IMR-90 (cell line): Measurements from ENCODE around the gene ELFN2. TPM values are rescaled to one million over a fixed set of nuclear protein-coding genes. Genes with fewer than 3 reads are reported as not detected.
A peak's percentile ranks its signal among the peaks of the same experiment; 100 is the strongest.

Experiments used
- ATAC-seq: fragments of 200-7000 bp; cut with Tn5 transposase; 2 replicates; pipeline ENCODE4 v1.9.1; 2020; ENCODE audit warnings: low read depth, mild to moderate bottlenecking, moderate library complexity
- BruUV-seq: library from RNA; stranded (reverse); fragments of 400-500 nt; replicated peaks from 2 replicates; lab custom pipeline; 2021; lab: Mats Ljungman, UMichigan
- CTCF ChIA-PET: fragments of 300-600 bp; formaldehyde crosslinking; extraction: SDS; loops from one replicate; lab custom pipeline; 2021; ENCODE audit warnings: antibody characterized with exemption; lab: Yijun Ruan, JAX
- POLR2A ChIA-PET: fragments of 300-600 bp; sonication (Branson Sonifier 250); formaldehyde crosslinking; loops from one replicate; lab custom pipeline; 2022; ENCODE audit warnings: antibody characterized with exemption; ENCODE audit not compliant: unreplicated experiment; lab: Charles Lee
- DNase-seq: peaks from one replicate; pipeline ENCODE4 v3.0.0; 2013
- H2AFZ ChIP-seq: replicated peaks from 2 replicates; pipeline ENCODE3; 2013; ENCODE audit warnings: low read length, mild to moderate bottlenecking; ENCODE audit not compliant: poor library complexity
- H2AK5ac ChIP-seq: 2 replicates; pipeline ENCODE4 v1.6.1; 2013; ENCODE audit warnings: low read depth, low read length, inconsistent platforms
- H2AK9ac ChIP-seq: replicated peaks from 2 replicates; pipeline ENCODE3; 2013; ENCODE audit warnings: mild to moderate bottlenecking, low read depth, low read length, moderate library complexity; ENCODE audit not compliant: poor library complexity
- H2BK120ac ChIP-seq: 2 replicates; pipeline ENCODE4 v1.6.1; 2013; ENCODE audit warnings: low read depth, low read length, inconsistent platforms
- H2BK15ac ChIP-seq: 3 replicates; pipeline ENCODE4 v1.6.1; 2013; ENCODE audit warnings: low read depth, low read length, inconsistent platforms
- H2BK20ac ChIP-seq: 2 replicates; pipeline ENCODE4 v1.6.1; 2013; ENCODE audit warnings: low read depth, mild to moderate bottlenecking, inconsistent platforms, low read length, moderate library complexity
- H2BK5ac ChIP-seq: 2 replicates; pipeline ENCODE4 v1.6.1; 2013; ENCODE audit warnings: mild to moderate bottlenecking, low read depth, low read length, inconsistent platforms; ENCODE audit not compliant: poor library complexity, severe bottlenecking
- H3K14ac ChIP-seq: replicated peaks from 2 replicates; pipeline ENCODE4 v1.6.1; 2013; ENCODE audit warnings: low read depth, low read length, inconsistent platforms
- H3K18ac ChIP-seq: 2 replicates; pipeline ENCODE4 v1.6.1; 2013; ENCODE audit warnings: low read depth, low read length, control low read depth
- H3K23ac ChIP-seq: 2 replicates; pipeline ENCODE4 v1.6.1; 2013; ENCODE audit warnings: low read depth, low read length, inconsistent platforms
- H3K27ac ChIP-seq: 2 replicates; pipeline ENCODE4 v1.5.1; 2013; ENCODE audit warnings: mild to moderate bottlenecking, control low read depth, low read length; ENCODE audit not compliant: insufficient read depth
- H3K27me3 ChIP-seq: 2 replicates; pipeline ENCODE4 v1.6.1; 2013; ENCODE audit warnings: low read length; ENCODE audit not compliant: control insufficient read depth, insufficient read depth
- H3K36me3 ChIP-seq: 2 replicates; pipeline ENCODE4 v1.6.1; 2013; ENCODE audit warnings: low read length, mixed read lengths; ENCODE audit not compliant: control insufficient read depth, insufficient read depth
- H3K4ac ChIP-seq: 2 replicates; pipeline ENCODE4 v1.6.1; 2013; ENCODE audit warnings: low read depth, low read length, inconsistent platforms
- H3K4me1 ChIP-seq: 2 replicates; pipeline ENCODE4 v1.6.1; 2013; ENCODE audit warnings: low read length, mixed read lengths; ENCODE audit not compliant: control insufficient read depth, insufficient read depth
- H3K4me2 ChIP-seq: 2 replicates; pipeline ENCODE4 v1.6.1; 2013; ENCODE audit warnings: low read depth, mild to moderate bottlenecking, control low read depth, low read length, moderate library complexity
- H3K4me3 ChIP-seq: 2 replicates; pipeline ENCODE4 v1.5.1; 2013; ENCODE audit warnings: low read depth, mild to moderate bottlenecking, control low read depth, low read length, moderate library complexity; ENCODE audit not compliant: insufficient read depth
- H3K56ac ChIP-seq: 2 replicates; pipeline ENCODE4 v1.6.1; 2013; ENCODE audit warnings: low read length, inconsistent platforms; ENCODE audit not compliant: insufficient read depth; ENCODE audit errors: extremely low read depth
- H3K79me1 ChIP-seq, 2 experiments: 2 replicates each; pipeline ENCODE4 v1.6.1; 2013; ENCODE audit warnings: low read length in 2 of 2, inconsistent platforms in 1 of 2, low read depth in 1 of 2
- H3K9ac ChIP-seq: 2 replicates; pipeline ENCODE4 v1.6.1; 2013; ENCODE audit warnings: low read depth, low read length, control low read depth
- H3K9me1 ChIP-seq: 2 replicates; pipeline ENCODE4 v1.6.1; 2013; ENCODE audit warnings: low read length, inconsistent platforms; ENCODE audit not compliant: insufficient read depth
- H3K9me3 ChIP-seq: 2 replicates; pipeline ENCODE4 v1.6.1; 2013; ENCODE audit warnings: low read length; ENCODE audit not compliant: control insufficient read depth, insufficient read depth
- H4K20me1 ChIP-seq: 2 replicates; pipeline ENCODE4 v1.6.1; 2013; ENCODE audit warnings: low read length, inconsistent platforms; ENCODE audit not compliant: insufficient read depth
- H4K5ac ChIP-seq: 2 replicates; pipeline ENCODE4 v1.6.1; 2013; ENCODE audit warnings: mild to moderate bottlenecking, low read depth, low read length, control low read depth
- H4K8ac ChIP-seq, 2 experiments: 2 replicates each; pipeline ENCODE4 v1.6.1; 2013; ENCODE audit warnings: low read depth in 2 of 2, low read length in 2 of 2, control low read depth in 1 of 2, inconsistent platforms in 1 of 2
- H4K91ac ChIP-seq: 2 replicates; pipeline ENCODE4 v1.6.1; 2013; ENCODE audit warnings: low read depth, low read length, inconsistent platforms; ENCODE audit not compliant: insufficient read depth
- CEBPB ChIP-seq: IDR thresholded peaks from 2 replicates; pipeline ENCODE4 v1.6.1; 2012; ENCODE audit warnings: low read depth, low read length, improper control_type of control experiment
- CHD1 ChIP-seq: IDR thresholded peaks from 2 replicates; pipeline ENCODE4 v1.6.1; 2012; ENCODE audit warnings: low read depth, low read length, improper control_type of control experiment
- MAZ ChIP-seq: IDR thresholded peaks from 2 replicates; pipeline ENCODE4 v1.6.1; 2012; ENCODE audit warnings: low read depth, mild to moderate bottlenecking, low read length, improper control_type of control experiment, moderate library complexity, borderline replicate concordance
- NFE2L2 ChIP-seq: fragments of 150-350 bp; IDR thresholded peaks from 2 replicates; pipeline ENCODE4 v1.6.1; 2016; ENCODE audit warnings: low read depth, mild to moderate bottlenecking, low read length
- POLR2A ChIP-seq: IDR thresholded peaks from 2 replicates; pipeline ENCODE4 v1.6.1; 2012; ENCODE audit warnings: mild to moderate bottlenecking, low read depth, low read length
- RCOR1 ChIP-seq: IDR thresholded peaks from 2 replicates; pipeline ENCODE4 v1.6.1; 2012; ENCODE audit warnings: mild to moderate bottlenecking, low read length, improper control_type of control experiment; ENCODE audit not compliant: insufficient replicate concordance
- USF2 ChIP-seq: fragments of 150-350 bp; IDR thresholded peaks from 2 replicates; pipeline ENCODE4 v1.6.1; 2017; ENCODE audit warnings: mild to moderate bottlenecking, antibody characterized with exemption, low read length, low read depth
- WGBS, 2 experiments: methylation state at CpG; one replicate each; pipeline versions ENCODE4 v1.1.5 to v1.1.7; 2013; ENCODE audit warnings: missing lambda C conversion rate in 2 of 2; ENCODE audit not compliant: insufficient read length in 1 of 2; ENCODE audit errors: extremely low coverage in 2 of 2; 5-methylcytosine and 5-hydroxymethylcytosine counted together
- dilution Hi-C: fragments of 300-500 bp; cut with HindIII; formaldehyde crosslinking; loops from one replicate; pipeline ENCODE4 v1.14.3; 2018; ENCODE audit warnings: low sequenced_read_pairs; ENCODE audit not compliant: unreplicated experiment
- in situ Hi-C: fragments of 300-500 bp; cut with MboI; formaldehyde crosslinking; loops from 3 replicates; pipeline ENCODE4 v1.14.3; 2019; ENCODE audit warnings: low sequenced_read_pairs, inconsistent platforms, mixed read lengths
- intact Hi-C: fragments of 100-400 bp; cut with micrococcal nuclease; formaldehyde crosslinking; loops from 2 replicates; pipeline ENCODE4 v1.10.0; 2022
- polyA plus RNA-seq, 3 experiments: library from polyadenylated mRNA; depleted of rRNA; stranded (reverse); fragments of >200 nt; gene quantifications; 2 replicates each; pipeline ENCODE4 v1.2.3, GENCODE V29; 2012; ENCODE audit warnings: low replicate concordance in 1 of 3
- total RNA-seq: library from RNA; depleted of rRNA; stranded (reverse); fragments of >200 nt; gene quantifications from 2 replicates; pipeline ENCODE4 v1.2.3, GENCODE V29; 2012

Gene ELFN2
- total and polyA plus RNA-seq, 2 of the 4 experiments (the other 2 are of a cell fraction) = 0.72 to 5.0 TPM

- Histone ChIP-seq H3K56ac (no peak overlapping the region), H3K4me3 (no peak overlapping the region), H3K23ac (peak overlapping the region; percentile 13; the same call in 1 of the 2 replicates), H3K9me3 (no peaks in the 10 kb centered on the region), H3K14ac (peak overlapping the region; percentile 98), H2BK15ac (peak overlapping the region; percentile 66; the same call in 1 of the 3 replicates), H3K4ac (peak overlapping the region; percentile 63), H4K91ac (peak overlapping the region; percentile 43), H2AK5ac (peak overlapping the region; percentile 98), H3K27ac (peak overlapping the region; percentile 11; the same call in 1 of the 2 replicates), H4K8ac (peak overlapping the region in 1 of 2 experiments; percentile 54; a peak in 1 of 4 replicates), H3K79me1 (no peaks in the 10 kb centered on the region), H3K4me1 (peaks cover 12% of the 10 kb centered on the region), H2BK5ac (peak overlapping the region; percentile 40), H3K4me2 (no peak overlapping the region), H3K9ac (peak overlapping the region; percentile 39; the same call in 1 of the 2 replicates), H2BK20ac (peak overlapping the region; percentile 6; the same call in 1 of the 2 replicates), H3K36me3 (no peaks in the 10 kb centered on the region), H2AK9ac (peak overlapping the region; percentile 11), H3K27me3 (peaks cover 4% of the 10 kb centered on the region), H2BK120ac (peak overlapping the region; percentile 50), H4K5ac (peak overlapping the region; percentile 20; the same call in 1 of the 2 replicates), H4K20me1 (no peaks in the 10 kb centered on the region), H3K9me1 (peaks cover 8% of the 10 kb centered on the region), H2AFZ (peak overlapping the region; percentile 28), H3K18ac (peak overlapping the region; percentile 36; the same call in 1 of the 2 replicates)
- intact Hi-C loops (no loop called here), dilution Hi-C loops (no loop called here), in situ Hi-C loops (no loop called here)
- no TSS peak for BruUV-seq
- ChIA-PET POLR2A (no interaction called here), CTCF (no interaction called here)
- DNase-seq (no peak), ATAC-seq (no peak)
- 93% methylated on average over 5 of the region's 7 CpGs; no CpG with 5 or more reads in 1 of the 2 experiments for WGBS, 2 experiments
- TF ChIP-seq RCOR1 (no peak), USF2 (no peak), NFE2L2 (no peak), POLR2A (no peak), CHD1 (no peak), CEBPB (no peak), MAZ (no peak)
These were observed 80.8 kb downstream of the ELFN2 start for GRCh38 chr22:37346505-37346895.
